Measurements from ENCODE around the gene DENND2A.
"Not testable (repeated sequence)": the region's sequence is repeated elsewhere in the genome, so short reads cannot be mapped to it uniquely, and the experiment has no call there.

The DENND2A gene, protein sequence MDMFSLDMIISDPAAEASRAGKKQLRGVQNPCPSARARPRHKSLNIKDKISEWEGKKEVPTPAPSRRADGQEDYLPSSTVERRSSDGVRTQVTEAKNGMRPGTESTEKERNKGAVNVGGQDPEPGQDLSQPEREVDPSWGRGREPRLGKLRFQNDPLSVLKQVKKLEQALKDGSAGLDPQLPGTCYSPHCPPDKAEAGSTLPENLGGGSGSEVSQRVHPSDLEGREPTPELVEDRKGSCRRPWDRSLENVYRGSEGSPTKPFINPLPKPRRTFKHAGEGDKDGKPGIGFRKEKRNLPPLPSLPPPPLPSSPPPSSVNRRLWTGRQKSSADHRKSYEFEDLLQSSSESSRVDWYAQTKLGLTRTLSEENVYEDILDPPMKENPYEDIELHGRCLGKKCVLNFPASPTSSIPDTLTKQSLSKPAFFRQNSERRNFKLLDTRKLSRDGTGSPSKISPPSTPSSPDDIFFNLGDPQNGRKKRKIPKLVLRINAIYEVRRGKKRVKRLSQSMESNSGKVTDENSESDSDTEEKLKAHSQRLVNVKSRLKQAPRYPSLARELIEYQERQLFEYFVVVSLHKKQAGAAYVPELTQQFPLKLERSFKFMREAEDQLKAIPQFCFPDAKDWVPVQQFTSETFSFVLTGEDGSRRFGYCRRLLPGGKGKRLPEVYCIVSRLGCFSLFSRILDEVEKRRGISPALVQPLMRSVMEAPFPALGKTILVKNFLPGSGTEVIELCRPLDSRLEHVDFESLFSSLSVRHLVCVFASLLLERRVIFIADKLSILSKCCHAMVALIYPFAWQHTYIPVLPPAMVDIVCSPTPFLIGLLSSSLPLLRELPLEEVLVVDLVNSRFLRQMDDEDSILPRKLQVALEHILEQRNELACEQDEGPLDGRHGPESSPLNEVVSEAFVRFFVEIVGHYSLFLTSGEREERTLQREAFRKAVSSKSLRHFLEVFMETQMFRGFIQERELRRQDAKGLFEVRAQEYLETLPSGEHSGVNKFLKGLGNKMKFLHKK

DNA sequence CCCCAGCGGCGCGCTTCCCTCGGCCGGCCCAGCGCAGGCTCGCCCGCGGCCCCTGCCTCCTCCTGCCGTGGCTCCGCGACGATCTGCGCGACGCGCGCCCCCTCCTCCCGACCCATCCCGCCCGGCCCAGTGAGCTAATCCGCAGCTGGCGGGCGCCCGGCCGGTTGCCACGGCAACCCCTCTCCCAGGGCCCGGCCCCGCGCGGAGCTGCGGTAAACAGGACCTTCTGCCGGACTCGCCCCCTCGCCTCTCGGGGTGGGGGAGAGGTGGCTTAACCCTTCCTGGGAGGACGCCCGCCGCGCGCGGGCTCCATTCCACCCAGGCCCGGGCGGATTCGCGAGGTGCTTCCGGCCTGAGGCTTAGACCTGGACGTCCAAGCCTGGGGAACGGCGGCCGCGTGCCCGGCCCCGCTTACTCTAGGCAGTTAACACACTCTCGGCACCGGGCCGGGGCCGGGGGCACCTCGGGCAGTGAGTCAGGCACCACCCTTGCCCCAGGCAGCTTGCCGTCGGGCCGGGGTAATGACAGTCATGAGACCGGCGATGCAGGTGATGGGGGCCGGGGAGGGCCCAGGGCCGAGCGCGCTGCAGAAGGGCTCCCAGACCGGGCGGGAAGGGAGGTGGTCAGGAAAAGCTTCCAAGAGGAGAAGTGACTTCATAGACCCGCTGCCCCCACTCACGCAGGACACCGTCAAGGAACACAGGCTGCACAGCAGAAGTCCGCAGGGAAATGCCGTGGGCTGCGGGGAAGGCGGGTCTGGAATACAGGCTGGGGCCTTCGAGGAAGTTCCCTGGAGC, at the start of gene DENND2A:
DENND2A (minus strand) TSS at position 87 of the 797 bp plus-strand sequence. CDS start 38,416 bp downstream, outside the sequence.
- peak; percentile 58 for DNase-seq

DNA sequence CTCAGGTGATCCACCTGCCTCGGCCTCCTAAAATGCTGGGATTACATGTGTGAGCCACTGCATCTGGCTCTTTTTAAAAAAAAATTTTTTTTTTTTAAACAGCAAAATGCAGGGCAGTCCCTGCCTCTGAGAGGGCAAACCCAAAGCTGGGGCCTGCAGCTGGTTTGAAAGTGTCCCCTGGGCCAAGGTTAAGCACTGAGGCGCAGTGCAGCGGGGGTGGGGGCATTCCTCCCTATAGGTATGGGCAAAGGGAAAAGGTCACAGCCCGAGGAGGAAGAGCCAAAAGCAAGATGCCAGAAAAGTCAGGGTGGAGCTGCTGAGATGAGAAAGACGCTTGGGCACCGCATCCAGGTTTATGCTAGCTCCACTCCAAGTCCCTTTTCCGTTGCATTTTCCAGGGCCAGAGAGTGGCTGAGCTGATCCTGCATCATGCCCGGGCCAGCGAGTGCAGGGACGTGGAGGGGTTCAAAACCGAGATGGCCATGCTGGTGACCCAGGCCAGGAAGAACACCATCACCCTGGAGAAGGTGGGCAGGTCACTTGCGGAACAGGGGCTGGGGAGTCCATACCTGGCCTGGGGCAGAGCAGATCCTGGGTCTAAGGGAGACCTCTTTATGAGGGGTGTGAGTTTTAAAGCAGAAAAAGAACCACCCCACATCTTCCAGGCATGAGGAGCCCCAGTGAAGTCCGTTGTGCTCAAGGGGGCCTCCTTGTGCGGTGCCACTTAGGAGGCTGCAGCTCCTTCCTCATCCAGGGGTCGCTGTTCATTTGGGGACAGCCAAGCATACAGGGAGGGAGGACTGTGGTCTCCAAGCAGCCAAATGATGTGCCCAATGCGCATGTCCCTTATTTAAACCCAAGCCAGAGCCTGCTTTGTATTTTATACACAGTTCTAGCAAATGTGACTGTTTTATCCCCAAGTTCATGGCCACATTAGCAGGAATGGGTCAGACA, 48.9 kb upstream of the DENND2A start:
- DNase-seq: no peak

DNA sequence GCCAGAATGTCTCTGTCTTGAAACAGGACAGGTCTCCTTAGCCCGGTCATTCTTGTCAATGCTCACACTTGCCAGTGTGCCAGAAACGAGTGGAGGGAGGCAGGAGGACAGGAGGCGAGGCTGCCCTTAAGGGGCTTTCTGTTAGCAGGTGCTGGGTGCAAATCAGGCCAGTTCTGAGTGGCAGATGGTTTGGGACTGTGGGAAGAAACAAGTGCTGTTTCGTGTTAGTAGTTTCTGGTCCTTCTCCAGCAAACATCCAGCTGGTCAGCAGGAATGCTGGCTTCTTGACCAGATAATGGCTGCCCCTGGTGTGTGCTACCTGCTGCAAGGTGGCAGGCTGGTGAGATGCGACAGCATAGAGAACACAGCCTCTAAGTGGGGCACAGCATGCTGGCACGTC, 47.7 kb upstream of the DENND2A start:
- no peak for DNase-seq

DNA sequence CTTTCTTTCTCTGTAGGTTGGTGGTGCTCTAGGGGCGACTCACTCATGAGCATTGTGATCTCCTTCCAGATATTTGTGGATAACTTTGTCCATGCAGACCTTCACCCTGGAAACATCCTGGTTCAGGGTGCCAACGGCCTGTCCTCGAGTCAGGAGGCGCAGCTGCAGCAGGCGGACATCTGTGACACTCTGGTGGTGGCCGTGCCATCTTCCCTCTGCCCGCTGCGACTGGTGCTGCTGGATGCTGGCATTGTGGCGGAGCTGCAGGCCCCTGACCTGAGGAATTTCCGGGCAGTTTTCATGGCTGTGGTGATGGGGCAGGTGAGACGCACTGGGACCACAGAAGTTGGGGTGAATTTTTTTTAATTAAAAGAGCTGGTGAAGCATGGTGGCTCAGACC, 46.3 kb upstream of the DENND2A start:
- DNase-seq: no peak

DNA sequence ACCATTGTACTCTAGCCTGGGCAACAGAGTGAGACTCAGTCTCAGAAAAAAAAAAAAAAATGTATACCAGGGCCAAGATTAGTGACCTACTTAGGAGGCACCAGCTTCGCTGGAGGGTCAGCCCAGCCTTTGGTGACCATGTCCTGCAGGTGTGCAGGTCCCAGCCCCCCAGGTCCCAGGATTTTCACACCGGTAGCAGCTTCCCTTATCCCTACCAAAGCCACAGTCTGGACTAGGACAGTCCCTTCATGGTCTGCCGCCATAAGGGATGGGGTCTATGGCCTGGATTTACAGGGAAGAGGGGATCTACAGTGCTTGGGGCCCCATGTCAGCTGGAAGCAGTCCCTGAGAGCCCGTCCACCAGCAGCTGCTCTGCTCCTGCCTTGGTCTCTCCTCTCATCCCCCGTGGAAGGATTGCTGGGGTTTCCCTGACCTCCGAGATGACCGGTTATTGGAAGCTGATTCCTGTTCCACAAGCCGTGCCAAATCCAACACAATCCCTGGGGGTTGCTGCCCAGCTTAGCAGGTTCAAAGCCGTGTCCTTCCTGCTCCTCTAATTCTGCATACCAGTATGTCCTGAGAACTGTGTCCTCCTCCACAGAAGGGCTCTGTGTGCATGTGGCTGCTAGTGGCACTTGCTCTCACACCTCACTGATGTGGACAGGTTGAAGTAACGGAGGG, 44.9 kb upstream of the DENND2A start:
- no peak for DNase-seq

DNA sequence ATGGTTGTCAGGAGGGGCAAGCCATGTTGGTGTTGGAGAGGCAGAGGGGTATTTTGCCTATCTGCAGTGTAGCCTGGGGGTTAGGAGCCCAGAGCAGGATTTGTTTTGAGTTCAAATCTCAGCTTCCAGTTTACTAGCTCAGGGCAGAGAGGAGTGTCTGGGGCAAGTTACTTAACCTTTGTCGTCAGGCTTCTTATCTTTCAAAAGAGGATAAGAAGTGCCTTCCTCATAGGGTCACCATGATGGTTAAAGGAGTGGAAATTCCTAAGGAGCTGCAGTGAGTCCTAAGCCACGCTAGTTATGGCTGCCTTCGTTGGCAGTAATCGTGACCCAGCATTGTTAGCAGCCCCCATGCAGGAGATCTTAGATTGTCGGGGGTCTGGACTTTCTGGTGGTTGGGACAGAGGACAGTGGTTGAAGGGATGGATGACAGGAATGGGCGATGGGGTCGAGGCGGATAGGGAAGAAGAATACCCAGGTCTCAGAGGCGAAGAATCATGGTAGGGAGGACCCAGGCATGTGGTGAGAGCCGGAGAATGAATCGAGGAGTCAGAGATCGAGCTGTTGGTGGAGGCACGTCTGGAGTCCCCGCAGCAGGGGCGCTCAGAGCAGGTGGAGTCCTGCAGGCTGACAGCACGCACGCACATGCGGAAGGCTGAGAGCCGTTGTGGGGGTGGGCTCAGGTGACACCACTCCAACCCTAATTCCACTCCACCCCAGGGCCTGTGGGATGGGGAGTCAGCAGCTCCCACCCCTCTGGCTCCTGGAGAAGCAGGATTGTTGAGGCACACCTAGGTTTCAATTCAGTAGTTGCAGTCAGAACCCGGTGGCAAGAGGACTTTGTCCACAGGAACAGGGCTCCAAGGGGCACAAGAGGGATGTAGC, 43.7 kb upstream of the DENND2A start:
- DNase-seq: no peak

DNA sequence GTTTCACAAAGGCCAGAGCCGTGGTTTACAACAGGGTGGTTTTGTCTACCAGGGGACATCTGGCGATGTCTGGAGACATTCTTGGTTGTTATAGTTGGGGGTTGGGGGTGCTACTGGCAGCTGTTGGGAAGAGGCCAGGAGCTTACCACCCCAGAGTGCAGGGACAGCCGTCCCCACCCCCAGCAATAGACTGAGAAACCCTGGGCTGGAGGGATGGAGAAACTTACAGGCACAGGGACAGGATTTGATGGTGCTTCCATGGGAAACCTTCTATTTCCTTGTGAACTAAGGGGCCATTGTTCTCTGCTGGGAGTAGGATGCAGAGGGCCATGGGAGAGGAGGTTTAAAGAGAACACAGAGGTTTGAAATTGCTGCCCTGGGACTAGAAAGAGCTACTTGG, 43.0 kb upstream of the DENND2A start:
- DNase-seq: no peak

DNA sequence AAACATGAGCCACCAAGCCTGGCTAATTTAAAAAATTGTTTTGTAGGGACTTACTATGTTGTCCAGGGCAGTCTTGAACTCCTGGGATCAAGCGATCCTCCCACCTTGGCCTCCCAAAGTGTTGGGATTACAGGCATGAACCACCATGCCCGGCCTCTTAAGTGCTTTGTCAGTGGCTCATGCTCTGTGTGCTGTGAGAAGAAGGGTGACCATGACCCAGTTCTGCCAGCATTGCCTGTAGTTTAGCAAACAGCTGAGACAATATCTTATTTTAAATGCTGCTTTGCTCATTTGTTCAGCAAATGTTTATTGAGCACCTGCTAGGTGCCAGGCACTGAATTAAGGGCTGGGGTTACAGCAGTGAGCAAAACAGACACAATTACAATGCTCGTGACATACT, 41.2 kb upstream of the DENND2A start:
- DNase-seq: no peak

DNA sequence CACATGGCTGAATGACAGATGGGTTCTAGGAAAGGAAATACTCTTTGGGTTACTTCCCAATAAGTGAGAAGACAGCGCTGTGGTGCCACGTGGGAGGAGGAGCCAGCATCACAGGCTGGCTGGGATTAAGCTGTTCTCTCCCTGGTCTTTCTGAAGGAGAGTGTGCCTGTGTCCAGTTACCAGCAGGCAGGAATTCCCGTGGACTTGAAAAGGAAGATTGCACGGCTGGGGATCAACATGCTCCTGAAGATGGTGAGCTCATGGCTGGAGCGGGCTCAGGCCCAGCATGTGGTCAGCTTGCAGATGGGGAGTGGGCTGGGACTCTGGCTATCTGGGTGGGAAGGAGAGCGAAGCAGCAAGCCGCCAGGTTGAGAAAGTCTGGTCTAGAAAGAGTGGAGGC, 40.3 kb upstream of the DENND2A start:
- no peak for DNase-seq

DNA sequence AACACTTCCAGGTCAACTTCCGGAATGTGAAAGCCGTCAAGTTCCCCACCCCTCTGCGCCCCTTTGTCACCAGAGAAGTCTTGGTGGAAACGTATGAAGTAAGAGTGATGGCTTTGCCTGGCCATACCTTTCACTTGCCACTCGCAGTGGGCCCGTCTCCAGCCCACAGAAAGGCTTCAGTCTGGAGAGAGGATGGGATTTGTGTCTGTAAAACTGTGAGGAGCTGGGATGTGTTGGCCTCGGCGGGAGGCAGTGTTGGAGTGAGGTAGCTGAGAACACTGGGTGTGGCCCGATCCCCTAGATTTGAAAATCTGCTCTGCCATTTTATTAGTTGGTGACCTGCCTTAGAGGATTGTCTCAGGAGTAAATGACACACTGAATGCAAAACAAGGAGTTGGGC, 38.6 kb upstream of the DENND2A start:
- no peak for DNase-seq

DNA sequence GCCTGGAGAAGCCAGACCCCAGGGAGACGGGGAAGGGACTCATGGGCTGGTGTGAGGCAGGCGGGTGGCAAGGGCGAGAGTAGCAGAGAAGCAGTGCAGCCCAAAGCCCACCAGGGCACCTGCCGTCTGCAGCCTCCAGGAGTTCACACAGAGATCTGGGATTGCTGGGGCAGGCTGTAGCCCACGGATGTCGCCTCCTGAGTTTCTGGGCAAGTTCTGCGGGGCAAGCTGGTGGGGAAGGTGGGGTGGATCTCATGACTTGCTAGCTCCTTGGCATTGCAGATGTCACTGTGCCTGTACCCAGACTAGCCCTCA, 38.2 kb upstream of the DENND2A start:
- no peak for DNase-seq

DNA sequence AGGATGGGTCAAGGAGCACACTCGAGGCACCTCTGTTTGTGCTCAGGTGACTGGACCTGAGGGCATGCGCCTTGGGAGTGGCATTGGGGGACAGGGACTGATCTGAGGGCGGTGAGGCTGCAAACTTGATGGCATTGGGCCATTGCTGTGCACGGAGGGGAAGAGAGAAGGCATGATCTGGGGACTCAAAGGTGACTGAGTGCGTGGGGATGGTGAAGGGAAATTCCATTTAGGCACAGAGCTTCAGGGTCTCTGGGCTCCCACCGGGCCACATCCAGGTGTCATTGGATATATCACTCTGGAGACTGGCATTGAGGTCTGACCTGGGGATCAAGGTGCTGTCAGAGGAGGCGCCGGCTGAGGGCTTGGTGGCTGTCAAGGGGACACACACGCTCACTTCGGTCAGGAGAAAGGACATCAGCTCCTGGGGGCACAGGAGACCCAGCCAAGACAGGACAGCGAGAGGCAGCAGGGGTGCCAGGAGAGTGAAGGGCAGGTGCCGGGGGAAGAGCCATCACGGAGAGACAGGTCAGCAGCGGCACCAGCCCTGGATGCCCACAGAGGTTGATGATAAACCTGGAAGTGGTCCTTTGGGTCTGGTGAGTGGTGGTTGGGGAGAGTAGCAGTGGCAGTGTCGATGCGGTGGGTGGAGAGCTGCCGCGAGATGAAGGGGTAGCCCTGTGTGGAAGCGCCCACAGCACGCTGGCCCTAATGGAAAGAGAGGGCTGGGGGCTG, 37.6 kb upstream of the DENND2A start:
- DNase-seq: no peak

DNA sequence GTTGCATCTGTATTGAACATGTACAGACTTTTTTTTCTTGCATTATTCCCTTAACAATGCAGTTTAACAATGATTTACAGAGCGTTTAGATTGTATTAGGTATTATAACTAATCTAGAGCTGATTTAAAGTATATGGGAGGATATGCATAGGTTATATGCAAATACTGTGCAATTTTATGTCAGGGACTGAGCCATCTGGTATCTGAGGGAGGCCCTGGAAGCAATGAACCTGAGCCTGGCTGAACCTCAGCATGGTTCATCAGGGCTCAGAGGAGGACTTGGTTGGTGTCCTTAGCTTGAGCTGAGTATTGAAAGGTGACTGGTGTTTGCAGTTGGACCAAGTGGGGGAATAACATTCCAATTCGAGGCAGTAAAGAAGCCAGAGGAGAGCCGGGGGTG, 36.9 kb upstream of the DENND2A start:
- no peak for DNase-seq

DNA sequence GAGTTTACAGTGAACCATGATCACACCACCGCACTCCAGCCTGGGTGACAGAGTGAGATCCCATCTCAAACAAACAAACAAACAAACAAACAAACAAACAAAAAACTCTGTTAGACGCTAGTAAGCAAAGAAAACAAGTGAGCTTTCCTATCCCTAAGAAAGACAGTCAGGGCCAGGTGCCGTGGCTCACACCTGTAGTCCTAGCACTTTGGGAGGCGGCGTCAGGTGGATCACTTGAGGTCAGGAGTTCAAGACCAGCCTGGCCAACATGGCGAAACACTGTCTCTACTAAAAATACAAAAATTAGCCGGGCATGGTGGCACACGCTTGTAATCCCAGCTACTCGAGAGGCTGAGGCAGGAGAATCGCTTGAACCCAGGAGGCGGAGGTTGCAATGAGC, 36.3 kb upstream of the DENND2A start:
- DNase-seq: not testable (repeated sequence)

DNA sequence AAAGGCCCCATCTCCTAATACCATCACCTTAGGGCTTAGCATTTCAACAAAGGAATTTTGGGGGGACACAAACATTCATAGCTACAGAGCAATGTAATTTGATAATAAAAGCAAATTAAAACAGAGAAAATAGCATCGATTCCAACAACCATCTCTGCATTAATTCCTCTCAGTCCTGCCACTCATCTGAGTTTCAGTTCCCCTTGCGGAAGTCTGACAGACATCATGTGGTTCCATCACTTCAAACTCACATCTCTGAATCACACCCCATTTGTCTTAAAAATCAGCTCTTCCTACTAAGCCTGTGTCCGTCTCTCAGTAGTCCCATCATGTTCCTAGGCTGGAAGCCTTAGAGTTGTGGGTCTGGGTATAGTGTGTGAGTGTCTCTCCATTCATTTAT, 35.7 kb upstream of the DENND2A start:
- no peak for DNase-seq

DNA sequence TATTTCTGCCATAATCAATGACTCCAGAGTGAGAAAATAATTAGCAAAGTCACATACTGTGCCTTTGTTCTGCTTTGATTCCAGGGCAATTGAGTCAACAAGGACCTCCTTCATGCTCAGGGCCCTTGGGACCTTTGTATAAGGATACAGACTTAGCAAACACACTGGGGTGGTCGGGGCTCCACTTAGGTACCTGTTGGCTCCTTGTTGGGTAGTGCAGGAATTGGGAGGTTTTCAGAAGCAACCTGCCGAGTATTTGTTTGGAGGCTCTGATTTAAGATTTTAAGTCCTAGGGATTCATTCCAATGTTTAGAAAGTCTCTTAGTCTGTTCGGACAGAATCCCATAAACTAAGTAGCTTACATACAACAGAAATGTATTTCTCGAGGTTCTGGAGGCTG, 35.1 kb upstream of the DENND2A start:
- DNase-seq: no peak

DNA sequence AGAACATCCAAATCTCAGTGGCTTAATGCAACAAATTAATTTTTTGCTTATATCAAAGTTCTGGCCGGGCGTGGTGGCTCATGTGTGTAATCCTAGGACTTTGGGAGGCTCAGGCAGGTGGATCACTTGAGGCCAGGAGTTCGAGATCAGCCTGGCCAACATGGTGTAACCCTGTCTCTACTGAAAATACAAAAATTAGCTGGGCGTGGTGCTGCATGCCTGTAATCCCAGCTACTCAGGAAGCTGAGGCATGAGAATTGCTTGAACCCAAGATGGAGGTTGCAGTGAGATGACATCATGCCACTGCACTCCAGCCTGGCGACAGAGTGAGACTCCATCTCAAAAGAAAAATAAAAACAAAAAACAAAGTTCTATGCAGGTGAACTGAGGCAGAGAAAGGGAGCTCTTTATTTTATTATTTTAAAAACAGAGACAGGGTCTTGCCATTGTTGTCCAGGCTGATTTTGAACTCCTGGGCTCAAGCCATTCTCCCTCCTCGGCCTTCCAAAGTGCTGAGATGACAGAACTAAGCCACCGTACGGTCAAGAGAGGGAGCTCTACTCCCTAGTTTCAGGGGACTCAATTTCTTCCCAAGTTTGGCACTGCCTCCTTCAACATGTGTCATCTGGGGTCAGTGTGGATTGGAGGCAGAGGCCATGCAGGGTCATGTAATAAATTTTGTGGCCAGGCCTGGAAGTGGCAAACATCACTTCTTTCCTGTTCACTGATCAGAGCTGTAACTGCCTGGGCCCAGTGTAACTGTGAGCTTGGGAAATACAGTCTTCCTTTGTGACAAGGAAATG, 34.5 kb upstream of the DENND2A start:
- peak; percentile 46 for DNase-seq

DNA sequence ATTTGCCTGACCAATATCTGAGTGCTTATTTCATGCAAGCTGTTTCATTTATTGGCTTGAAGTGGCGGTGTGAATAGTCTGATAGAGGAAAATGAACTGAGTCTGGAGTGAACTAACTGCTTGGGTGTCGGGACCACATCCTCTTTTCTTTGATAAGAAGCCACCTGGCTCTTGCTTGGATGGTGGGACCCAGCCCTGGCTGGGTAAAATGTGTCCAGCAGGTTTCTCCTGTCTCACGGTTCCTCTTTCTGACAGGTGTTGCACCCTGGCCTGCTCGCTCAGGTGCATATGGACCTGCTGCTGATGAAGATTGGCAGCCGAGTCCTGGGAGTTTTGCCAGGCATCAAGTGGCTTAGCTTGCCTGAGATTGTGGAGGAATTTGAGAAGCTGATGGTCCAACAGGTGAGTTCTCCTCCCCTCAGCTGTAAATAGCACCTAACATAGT, 33.8 kb upstream of the DENND2A start:
- no peak for DNase-seq

DNA sequence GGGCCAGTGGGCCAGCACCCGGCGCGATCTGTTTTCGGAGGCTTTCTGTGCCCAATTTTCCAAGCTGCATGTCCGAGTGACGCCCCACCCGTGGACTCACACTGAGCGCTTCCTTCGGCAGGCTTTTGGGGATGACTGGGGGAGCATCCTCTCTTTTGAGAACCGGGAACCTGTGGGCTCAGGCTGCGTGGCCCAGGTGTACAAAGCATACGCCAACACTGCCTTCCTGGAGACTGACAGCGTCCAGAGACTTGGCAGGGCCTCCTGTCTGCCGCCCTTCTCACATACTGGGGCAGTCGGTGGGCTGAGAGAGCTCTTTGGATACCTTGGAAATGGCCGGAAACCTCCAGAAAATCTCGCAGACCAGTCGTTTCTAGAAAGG, 33.2 kb upstream of the DENND2A start:
- DNase-seq: no peak

Measured in fibroblast of skin of right quadriceps (primary cell).